HG03045 (cell line): ENCODE measurements around the gene NOX4.
"Not testable (repeated sequence)": the region's sequence is repeated elsewhere in the genome, so short reads cannot be mapped to it uniquely, and the experiment has no call there.

Source experiments
- ATAC-seq: cut with Tn5 transposase; IDR thresholded peaks from one replicate; pipeline ENCODE4 v1.9.1; 2021; ENCODE audit warnings: mild to moderate bottlenecking, moderate library complexity; ENCODE audit not compliant: unreplicated experiment

NOX4 gene

GRCh38 chr11:89309321-89309985 is 181.7 kb downstream of the NOX4 start:
- not testable (repeated sequence) for ATAC-seq

- not testable (repeated sequence) for ATAC-seq
Observed at GRCh38 chr11:89308272-89308671, 182.9 kb downstream of the NOX4 start.

GRCh38 chr11:89303029-89303428 is 188.1 kb downstream of the NOX4 start:
- not testable (repeated sequence) for ATAC-seq

GRCh38 chr11:89295023-89295422 is 196.2 kb downstream of the NOX4 start:
- not testable (repeated sequence) for ATAC-seq

- ATAC-seq: no peak
Observed at GRCh38 chr11:89293965-89294679, 197.1 kb downstream of the NOX4 start.

- ATAC-seq: not testable (repeated sequence)
Observed at GRCh38 chr11:89288004-89288403, 203.2 kb downstream of the NOX4 start.

- ATAC-seq: not testable (repeated sequence)
Observed at GRCh38 chr11:89286601-89287000, 204.6 kb downstream of the NOX4 start.

GRCh38 chr11:89281032-89281677 is 210.0 kb downstream of the NOX4 start:
- not testable (repeated sequence) for ATAC-seq

- ATAC-seq: no peak
Observed at GRCh38 chr11:89279176-89279575, 212.0 kb downstream of the NOX4 start.

GRCh38 chr11:89275966-89276365 is 215.2 kb downstream of the NOX4 start:
- no peak for ATAC-seq
